NCI-H187 (cell line): ENCODE data around the gene EIF5A2.
"Not testable (repeated sequence)": the region's sequence is repeated elsewhere in the genome, so short reads cannot be mapped to it uniquely, and the experiment has no call there.

Source experiments
- DNase-seq, 2 experiments: peaks; one replicate each; lab custom pipeline; 2025; lab: John Stamatoyannopoulos, UW

EIF5A2 gene

DNA sequence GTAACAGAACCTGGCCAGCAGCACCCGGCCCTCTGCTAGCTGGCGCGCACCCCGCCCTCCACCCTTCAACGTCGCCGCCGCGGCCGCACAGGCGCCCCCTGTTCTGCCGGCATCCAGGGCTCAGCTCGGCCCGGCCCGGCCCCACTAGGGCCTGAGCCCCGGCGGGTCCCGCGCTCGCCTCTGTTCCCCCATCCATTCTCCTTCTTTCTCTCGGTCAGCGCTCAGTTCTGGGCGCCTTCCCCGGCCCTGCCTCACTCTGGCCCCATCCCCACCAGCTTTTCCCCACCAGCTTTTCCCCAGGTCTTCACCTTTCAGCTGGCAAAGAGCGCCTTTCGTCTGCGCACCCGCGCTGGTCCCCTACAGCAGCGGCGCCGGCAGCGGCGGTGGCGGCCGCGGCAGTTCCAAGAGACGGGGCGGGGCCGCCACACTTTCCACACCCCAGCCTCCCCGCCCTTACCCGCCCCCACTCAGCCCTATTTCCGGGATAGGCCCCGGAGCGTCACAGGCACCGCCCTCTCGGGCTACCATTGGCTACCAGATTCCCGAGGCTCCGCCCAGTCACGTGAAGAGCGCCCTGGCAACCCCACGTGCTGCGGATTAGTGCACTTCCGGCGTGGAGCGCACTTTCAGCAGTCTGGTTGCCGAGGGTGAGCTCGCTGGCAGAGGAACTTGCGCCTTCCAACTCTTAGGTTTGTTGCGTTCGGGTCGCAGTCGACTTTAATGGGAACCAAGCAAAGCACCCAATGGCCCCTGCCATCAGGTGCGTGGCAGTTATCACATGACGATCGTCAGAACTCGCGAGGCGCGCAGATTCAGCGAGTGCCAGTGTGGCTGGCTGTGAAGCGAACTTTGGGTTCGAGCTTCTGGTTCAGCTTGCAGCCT, at the start of gene EIF5A2:
Gene EIF5A2, minus strand, starts transcription at position 403 of the 882 bp plus-strand sequence. CDS start 831 bp downstream, outside the sequence.
- DNase-seq = peak in 1 of 2 experiments; percentile 27

DNA sequence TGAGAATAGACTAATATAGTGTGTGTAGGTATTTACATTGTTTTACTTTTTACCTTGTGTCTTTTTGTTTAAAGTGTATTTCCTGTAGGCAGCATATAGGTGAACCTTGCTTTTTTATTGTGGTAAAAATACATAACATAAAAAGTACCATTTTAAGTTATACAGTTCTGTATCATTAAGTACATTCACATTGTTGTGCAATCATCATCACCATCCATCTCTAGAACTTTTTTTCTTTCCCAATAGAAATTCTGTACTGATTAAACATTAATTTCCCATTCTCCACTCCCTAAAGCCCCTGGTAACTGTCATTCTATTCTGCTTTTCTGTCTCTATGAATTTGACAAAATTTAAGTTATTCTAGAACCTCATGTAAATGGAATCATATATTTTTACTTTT, 48.2 kb upstream of the EIF5A2 start:
- DNase-seq = no peak

DNA sequence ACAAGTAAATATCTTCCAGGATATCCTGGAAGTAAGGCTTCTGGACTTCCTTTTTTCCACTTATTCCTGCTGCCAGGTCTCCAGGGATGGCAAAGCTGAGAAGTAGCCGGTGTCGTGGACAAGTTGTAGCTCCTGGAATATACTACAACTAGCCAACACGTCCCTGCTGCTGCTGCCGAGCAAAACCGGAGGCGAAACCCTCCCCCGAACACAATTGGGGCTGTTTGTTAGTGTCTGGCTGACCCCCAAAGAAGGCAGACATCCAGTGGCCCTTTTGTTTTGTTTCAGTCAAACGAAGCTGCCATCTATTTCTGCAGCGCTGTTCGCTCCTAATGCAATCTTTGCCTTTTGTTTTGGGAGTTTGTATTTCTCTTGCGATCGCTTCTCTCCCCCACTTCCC, 45.3 kb upstream of the EIF5A2 start:
- DNase-seq = no peak

DNA sequence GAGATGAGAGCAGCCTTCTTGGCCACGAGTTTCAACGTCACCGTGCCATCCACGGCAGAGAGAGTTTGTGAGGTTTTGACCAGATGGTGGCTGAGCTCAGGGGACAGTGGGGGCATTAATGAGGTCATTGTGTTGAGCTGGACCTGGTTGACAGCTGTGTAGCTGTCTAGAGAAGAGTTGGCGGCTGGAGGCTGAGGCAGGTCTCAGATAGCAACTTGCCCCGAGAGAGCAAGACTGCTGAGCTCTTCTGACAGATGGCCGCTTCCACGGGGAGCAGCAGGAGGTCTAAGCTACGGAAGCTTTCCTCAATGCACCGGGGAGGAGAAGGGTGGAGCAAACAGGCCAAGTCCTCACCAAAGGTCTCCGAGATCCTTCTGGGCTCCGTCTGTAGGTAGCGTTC, 44.8 kb upstream of the EIF5A2 start:
- no peak for DNase-seq

DNA sequence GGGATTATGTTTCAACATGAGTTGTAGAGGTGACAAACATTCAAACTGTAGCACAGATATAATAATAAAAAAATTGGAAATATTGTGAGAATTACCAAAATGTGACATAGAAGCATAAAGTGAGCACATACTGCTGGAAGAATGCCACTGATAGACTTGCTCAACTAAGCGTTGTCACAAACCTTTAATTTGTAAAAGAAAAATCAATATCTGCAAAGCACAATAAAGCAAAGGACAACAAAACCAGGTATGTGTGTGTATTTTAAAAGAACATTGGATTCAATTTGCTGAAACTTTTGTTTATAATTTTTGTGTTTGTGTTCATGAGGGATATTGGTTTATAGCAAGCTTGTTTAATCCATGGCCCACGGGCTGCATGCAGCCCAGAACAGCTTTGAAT, 40.8 kb upstream of the EIF5A2 start:
- DNase-seq = no peak

DNA sequence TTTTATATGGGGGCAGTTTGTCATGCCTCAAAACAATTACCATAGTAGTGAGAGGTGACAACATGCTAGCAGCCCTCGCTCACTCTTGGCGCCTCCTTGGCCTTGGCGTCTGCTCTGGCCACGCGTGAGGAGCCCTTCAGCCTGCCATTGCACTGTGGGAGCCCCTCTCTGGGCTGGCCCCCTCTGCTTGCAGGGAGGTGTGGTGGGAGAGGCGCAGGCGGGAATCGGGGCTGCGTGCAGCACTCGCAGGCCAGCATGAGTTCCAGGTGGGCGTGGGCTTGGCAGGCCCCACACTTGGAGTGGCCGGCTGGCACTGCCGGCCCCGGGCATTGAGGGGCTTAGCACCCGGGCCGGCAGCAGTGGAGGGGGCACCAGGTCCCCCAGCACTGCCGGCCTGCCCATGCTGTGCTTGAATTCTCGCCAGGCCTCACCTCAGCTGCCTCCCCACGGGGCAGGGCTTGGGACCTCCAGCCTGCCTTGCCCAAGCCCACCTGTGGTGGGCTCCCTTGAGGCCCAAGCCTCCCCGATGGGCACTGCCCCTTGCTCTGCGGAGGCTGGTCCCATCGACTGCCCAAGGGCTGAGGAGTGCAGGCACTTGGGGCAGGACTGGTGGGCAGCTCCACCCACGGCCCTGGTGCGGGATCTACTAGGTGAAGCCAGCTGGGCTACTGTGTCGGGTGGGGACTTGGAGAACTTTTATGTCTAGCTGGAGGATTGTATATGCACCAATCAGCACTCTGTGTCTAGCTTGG, 38.8 kb upstream of the EIF5A2 start:
- no peak for DNase-seq

DNA sequence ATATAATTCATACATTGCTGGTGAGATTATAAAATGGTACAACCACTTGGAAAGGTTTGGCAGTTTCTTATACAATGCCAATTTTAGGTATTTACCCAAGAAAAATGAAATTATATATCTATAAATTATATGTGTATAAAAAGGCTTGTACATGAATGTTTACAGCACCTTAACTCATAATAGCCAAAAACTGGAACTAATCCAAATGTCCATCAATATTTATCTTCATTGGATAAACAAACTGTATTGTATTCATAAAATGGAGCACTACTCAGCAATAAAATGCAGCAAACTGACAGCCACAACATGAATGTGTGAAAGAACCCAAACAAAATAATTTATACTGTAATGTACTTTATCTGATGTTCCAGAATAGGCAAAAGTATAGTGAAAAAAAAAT, 33.6 kb upstream of the EIF5A2 start:
- no peak for DNase-seq

DNA sequence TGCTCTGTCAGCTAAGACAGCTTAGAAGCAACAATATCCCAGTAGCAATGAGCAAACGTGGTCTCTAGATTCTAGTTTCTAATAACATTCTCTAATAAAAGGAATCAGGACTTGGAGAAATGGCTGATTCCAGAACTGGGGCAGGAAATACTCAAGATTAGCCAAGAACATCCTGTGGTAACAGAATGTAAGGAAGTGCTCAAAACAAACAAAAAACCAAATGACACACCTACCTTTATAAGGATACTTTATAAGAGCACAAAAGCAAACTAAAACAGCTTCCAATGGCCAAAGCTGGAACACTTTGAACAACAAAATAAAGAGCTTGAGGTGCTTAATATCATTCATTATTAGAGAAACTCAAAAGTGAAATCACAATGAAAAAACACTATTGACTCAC, 33.1 kb upstream of the EIF5A2 start:
- no peak for DNase-seq

DNA sequence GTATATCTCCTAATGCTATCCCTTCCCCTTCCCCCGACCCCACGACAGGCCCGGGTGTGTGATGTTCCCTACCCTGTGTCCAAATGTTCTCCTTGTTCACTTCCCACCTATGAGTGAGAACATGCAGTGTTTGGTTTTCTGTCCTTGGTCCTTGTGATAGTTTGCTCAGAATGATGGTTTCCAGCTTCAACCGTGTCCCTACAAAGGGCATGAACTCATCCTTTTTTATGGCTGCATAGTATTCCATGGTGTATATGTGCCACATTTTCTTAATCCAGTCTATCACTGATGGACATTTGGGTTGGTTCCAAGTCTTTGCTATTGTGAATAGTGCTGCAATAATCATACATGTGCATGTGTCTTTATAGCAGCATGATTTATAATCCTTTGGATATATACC, 24.6 kb upstream of the EIF5A2 start:
- DNase-seq = not testable (repeated sequence)

DNA sequence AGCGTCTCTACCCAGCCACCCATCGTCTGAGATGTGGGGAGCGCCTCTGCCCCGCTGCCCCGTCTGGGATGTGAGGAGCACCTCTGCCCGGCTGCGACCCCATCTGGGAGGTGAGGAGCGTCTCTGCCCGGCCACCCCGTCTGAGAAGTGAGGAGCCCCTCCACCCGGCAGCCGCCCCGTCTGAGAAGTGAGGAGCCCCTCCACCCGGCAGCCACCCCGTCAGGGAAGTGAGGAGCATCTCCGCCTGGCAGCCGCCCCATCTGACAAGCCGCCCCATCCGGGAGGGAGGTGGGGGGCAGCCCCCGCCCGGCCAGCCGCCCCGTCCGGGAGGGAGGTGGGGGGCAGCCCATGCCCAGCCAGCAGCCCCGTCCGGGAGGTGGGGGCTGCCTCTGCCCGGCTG, 15.1 kb upstream of the EIF5A2 start:
- DNase-seq = not testable (repeated sequence)

DNA sequence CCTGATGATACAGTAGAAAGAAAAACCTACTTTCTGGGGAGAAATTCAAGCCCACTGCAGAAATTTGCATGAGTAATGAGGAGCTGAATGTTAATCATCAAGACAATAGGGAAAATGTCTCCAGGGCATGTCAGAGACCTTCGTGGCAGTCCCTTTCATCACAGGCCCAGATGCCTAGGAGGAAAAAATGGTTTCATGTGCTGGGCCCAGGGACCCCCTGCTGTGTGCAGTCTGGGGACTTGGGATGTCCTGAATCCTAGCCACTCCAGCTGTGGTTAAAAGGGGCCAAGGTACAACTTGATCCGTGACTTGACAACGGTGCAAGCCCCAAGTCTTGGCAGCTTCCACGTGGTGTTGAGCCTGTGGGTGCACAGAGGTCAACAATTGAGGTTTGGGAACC, 10.3 kb upstream of the EIF5A2 start:
- no peak for DNase-seq

DNA sequence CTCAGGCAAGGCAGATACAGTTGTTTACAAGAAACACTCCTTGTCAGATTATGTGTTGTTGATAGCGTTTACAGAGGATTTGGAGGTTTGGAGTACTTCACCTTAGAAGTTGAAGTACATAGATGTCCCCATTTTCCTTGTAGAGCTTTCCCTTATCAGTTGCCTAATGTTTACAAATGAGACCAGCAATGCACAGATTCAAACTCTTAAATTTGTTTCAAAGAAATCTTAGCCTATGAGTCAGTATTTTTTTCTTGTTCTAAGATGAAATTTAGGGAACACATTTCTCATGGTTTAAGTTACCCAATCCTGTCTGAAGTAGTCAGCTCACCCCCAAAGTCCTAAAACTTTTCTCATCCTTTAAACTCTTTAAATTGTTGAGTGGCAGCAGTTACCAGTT, 6.3 kb upstream of the EIF5A2 start:
- no peak for DNase-seq

DNA sequence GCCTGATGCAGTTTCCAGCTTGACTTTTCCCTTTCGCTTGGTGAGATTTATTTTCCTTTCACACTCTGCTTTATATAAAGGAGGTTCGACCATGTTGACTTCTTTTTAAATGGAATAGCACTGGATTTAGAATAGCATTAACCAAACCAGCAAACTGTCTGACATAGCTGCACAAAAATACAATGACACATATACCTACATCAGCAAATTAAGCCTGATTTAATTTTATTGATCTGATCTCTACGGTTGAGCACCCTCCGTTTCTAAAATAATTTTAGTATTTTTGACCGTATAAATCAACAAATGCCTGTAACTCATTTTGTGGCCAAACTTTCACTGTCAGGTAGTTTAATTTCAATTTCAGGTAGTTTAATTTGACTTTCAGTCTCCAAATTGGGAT, 5.8 kb upstream of the EIF5A2 start:
- DNase-seq = no peak

DNA sequence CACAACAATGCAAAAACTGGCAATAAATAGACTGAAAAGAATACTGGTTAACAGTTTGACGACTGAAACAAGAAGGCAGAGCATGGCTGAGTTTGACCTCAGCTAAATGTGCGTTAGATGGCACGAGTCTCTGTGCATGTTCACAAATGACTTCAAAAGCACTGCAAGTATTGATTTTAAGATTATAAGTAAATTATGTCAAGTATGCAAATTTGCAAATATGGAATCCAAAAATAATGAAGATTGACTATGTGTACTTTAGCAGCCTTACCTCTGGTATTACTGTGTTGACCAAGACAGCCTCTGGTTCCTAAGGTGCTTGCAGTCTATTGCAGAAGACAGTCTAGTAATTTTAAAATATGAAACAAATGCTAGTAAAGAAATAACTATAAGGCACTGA, 2.6 kb upstream of the EIF5A2 start:
- DNase-seq = no peak

DNA sequence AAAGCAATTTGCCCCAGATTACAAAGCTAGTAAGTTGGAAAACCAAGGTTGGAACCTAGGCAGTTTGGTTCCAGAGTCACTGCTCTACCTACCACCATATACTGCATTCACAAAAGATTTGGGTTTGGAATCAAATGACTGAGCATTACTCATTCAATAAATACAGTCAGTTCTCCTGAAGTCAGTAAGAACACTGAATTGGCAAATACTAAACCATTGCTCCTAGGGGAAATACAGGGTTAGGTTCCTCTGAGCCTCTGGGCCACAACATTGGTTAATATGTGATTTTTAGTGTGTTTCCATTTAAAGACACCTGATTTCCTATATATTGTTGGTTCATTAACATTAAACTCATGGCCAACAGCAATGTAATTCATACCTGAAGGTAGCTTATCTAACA, 2.1 kb upstream of the EIF5A2 start:
- no peak for DNase-seq

DNA sequence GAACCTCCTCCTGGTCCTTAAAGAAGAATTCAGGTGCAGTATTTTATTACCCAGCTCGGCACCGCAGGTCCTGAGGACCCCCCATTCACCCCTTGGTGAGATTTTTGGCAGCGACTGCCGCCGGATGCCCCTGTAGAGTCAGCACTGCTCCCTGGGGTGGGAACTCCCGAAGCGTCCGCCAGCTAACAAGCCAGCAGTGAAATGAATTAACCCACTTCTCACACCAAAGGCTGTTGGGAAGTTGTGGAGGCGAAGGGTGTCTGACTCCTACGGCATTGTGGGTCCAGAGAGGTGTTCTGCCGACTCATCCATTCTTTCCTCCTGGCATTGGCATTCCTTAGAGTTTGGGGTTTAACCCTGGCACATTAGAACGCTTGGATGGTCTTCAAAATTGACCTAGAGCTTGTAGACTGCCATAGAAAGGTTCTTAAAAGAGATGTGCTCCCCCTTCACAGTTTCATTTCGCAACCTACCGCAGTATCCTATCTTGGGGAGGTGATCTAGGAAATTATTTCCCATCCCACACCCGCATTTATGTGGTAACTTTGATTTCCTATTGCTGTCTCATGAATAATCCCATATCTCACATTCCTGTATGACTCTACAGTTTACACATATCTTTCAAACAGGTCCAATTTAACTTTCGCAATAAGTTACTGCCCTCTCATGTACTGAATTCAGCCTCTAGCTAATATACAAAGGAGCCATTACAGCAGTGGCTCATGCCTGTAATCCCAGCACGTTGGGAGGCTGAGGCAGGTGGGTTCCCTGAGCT, 879 bp upstream of the EIF5A2 start:
- no peak for DNase-seq

DNA sequence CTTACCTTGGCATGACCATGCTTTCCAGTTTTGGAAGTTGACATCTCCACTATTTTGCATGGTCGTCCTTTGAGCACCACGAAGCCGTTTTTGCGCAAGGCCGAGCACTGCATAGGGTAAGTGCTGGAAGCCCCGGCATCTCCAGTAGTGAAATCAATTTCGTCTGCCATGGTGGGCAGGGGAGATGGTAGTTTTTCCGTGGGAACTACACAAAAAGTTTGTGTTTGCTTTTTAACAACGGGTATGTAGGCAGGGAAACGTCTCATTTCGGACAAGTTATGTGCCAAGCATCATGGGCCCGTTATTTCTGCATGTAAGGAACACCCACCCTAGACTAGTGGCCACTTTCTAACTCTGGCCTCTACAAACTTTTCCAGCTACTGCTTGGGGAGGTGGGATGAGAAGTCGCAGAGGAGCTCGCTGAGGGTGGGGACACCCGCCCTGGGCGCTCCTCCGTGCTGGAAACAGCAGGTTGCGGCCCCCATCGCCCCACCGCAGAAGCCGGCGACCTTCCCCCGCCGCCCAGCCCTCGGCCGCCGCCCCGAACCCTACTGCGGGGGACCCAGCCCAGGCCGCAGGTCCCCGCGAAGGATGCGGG, 701 bp downstream of the EIF5A2 start:
- no peak for DNase-seq

DNA sequence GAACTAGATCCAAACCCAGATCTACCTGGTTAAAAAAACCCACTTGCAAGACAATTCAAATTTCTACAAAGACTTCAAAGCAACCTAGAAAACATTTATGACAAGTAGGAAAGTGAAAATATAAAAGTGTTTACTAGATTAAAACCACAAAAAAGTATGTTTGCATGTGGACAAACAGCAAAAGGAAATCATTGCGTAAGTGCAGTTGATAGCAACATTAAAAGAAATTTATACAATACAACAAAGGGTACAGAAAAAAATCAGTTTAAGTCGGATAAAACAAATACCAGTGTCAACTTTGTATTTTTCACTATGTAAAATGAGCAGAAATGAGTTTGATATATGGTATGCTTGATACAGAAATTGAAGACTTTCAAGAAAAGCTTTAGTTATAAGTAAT, 2.6 kb downstream of the EIF5A2 start:
- DNase-seq = no peak

DNA sequence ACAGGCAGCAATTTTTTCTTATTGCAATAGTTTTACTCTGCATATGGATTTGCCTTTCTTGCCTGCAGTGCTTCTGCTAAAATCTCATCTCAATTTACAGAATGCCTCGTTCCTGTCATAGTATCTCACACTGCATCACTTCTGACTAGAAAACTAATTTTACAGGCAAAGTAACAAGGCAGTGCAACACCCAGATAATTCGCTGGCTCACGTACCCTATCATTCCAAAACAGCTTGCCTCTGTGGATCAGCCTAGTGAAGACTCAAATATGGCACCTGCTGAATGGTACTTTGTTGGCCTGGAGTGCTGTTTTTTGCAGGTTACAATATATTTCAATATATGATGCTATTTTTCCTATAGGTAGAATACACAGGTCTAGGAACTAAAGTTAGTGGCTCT, 5.3 kb downstream of the EIF5A2 start:
- no peak for DNase-seq

DNA sequence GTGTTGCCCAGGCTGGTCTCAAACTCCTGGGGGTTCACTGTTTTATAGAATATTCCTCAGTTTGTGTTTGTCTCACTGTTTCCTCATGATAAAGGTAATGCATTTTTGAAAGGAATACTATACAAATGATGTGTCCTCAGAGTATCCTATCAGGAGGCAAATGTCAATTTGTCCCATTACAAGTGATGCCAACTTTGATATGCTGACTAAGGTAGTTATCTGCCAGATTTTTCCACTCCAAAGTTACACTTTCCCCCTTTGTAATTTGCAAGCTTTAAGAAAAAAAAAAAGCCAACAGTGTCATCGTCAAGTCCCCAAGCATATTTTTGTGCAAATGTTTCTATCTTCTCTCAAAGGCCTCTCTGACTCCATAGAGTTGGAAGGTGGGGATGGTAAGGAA, 9.0 kb downstream of the EIF5A2 start:
- DNase-seq = no peak

DNA sequence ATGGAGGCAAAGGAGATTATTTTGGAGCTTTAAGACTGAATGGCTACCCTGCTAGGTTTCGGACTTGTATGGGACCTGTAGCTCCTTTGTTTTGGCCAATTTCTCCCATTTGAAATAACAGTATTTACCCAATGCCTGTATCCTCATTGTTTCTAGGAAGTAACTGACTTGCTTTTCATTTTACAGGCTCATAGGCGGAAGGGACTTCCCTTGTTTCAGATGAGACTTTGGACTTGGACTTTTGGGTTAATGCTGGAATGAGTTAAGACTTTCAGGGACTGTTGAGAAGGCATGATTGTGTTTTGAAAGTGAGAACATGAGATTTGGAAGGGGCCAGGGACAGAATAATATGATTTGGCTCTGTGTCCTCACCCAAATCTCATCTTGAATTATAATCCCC, 10.5 kb downstream of the EIF5A2 start:
- no peak for DNase-seq

DNA sequence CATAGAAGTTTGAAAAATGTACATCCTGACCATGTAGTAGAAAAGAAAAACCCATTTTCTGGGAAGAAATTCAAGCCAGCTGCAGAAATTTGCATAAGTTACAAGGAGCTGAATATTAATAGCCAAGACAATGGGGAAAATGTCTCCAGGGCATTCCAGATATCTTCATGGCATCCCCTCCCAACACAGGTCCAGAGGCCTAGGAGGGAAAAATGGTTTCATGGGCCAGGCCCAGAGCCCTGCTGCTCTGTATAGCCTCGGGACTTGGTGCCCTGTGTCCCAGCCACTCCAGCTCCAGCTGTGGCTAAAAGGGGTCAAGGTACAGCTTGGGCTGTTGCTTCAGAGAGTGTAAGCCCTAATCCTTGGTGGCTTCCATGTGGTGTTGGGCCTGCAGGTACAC, 11.2 kb downstream of the EIF5A2 start:
- DNase-seq = not testable (repeated sequence)
